ENCODE measurements around the gene KCTD10.

Gene KCTD10

DNA sequence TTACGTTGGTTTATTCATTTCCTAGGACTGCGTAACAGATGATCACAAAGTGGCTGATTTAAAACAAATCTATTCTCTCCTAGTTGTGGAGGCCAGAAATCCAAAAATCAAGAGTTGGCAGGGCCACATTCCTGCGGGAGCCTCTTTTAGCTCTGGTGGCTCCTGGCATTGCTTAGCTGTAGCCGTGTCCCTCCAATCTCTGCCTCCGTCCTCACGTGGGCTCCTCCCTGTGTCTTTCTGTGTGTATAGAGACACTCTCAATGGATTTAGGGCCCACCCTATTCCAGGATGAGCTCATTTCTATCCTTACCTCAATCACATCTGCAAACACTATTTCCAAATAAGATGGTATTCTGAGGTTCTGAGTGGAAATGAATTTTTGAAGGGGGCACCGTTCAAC is 42.5 kb downstream of the KCTD10 start:
- H3K4me3 ChIP-seq (ENCODE audit: low read length, poor library complexity, severe bottlenecking), result no peak overlapping the region
- H3F3A ChIP-seq (ENCODE audit: low read depth), result no peaks in the 10 kb centered on the region
- no peaks in the 10 kb centered on the region for H3K36me3 ChIP-seq (ENCODE audit: insufficient read depth, low read length)
- no peaks in the 10 kb centered on the region for H3K79me2 ChIP-seq (ENCODE audit: insufficient read depth, low read length)
- no peaks in the 10 kb centered on the region for H3K9me3 ChIP-seq (ENCODE audit: insufficient read depth, low read depth, low read length)
- no peak overlapping the region for H3K9ac ChIP-seq (ENCODE audit: low read depth, low read length, poor library complexity, severe bottlenecking)
- H3K4me1 ChIP-seq (ENCODE audit: insufficient read depth, low read length, poor library complexity, severe bottlenecking), result no peaks in the 10 kb centered on the region
- no peaks in the 10 kb centered on the region for H3K9me2 ChIP-seq (replicated peaks; ENCODE audit: low read depth, low read length)
- no peak overlapping the region for H2AFZ ChIP-seq (ENCODE audit: low read length)
- no peaks in the 10 kb centered on the region for H4K20me1 ChIP-seq (ENCODE audit: insufficient read depth, low read length, poor library complexity, severe bottlenecking)
- no peak for TF ChIP-seq CTCF (conservative IDR thresholded peaks at IDR 0.05; ENCODE audit: low read length)
- H3K4me2 ChIP-seq (ENCODE audit: low read depth, low read length, poor library complexity, severe bottlenecking), result no peak overlapping the region
- no peaks in the 10 kb centered on the region for H3K27me3 ChIP-seq (ENCODE audit: insufficient read depth, low read length, poor library complexity, severe bottlenecking)

GRCh38 chr12:109433618-109434017 is 43.5 kb downstream of the KCTD10 start:
- no peaks in the 10 kb centered on the region for H4K20me1 ChIP-seq (ENCODE audit: insufficient read depth, low read length, poor library complexity, severe bottlenecking)
- TF ChIP-seq CTCF (conservative IDR thresholded peaks at IDR 0.05; ENCODE audit: low read length), result peak; percentile 53
- TF ChIP-seq EZH2phosphoT487 (IDR thresholded peaks at IDR 0.05; ENCODE audit: borderline replicate concordance), result no peak
- H3F3A ChIP-seq (ENCODE audit: low read depth), result no peaks in the 10 kb centered on the region
- no peaks in the 10 kb centered on the region for H3K9me2 ChIP-seq (replicated peaks; ENCODE audit: low read depth, low read length)
- no peaks in the 10 kb centered on the region for H3K27me3 ChIP-seq (ENCODE audit: insufficient read depth, low read length, poor library complexity, severe bottlenecking)
- no peaks in the 10 kb centered on the region for H3K9me3 ChIP-seq (ENCODE audit: insufficient read depth, low read depth, low read length)
- no peak overlapping the region for H2AFZ ChIP-seq (ENCODE audit: low read length)
- H3K4me3 ChIP-seq (ENCODE audit: low read length, poor library complexity, severe bottlenecking), result no peak overlapping the region
- no peaks in the 10 kb centered on the region for H3K4me1 ChIP-seq (ENCODE audit: insufficient read depth, low read length, poor library complexity, severe bottlenecking)
- no peaks in the 10 kb centered on the region for H3K36me3 ChIP-seq (ENCODE audit: insufficient read depth, low read length)
- no peaks in the 10 kb centered on the region for H3K79me2 ChIP-seq (ENCODE audit: insufficient read depth, low read length)
- H3K4me2 ChIP-seq (ENCODE audit: low read depth, low read length, poor library complexity, severe bottlenecking), result no peak overlapping the region
- H3K9ac ChIP-seq (ENCODE audit: low read depth, low read length, poor library complexity, severe bottlenecking), result no peak overlapping the region

GRCh38 chr12:109432842-109433304 is 44.2 kb downstream of the KCTD10 start:
- Histone ChIP-seq H3K9me3 (ENCODE audit: insufficient read depth, low read depth, low read length) (no peaks in the 10 kb centered on the region), H3K36me3 (ENCODE audit: insufficient read depth, low read length) (no peaks in the 10 kb centered on the region), H3K27me3 (ENCODE audit: insufficient read depth, low read length, poor library complexity, severe bottlenecking) (no peaks in the 10 kb centered on the region), H3K4me2 (ENCODE audit: low read depth, low read length, poor library complexity, severe bottlenecking) (peak overlapping the region; percentile 14), H2AFZ (ENCODE audit: low read length) (peak overlapping the region; percentile 81; the same call in 1 of the 2 replicates), H3K9me2 (replicated peaks; ENCODE audit: low read depth, low read length) (no peaks in the 10 kb centered on the region), H3K9ac (ENCODE audit: low read depth, low read length, poor library complexity, severe bottlenecking) (no peak overlapping the region), H3K4me3 (ENCODE audit: low read length, poor library complexity, severe bottlenecking) (no peak overlapping the region), H3K79me2 (ENCODE audit: insufficient read depth, low read length) (no peaks in the 10 kb centered on the region), H3K4me1 (ENCODE audit: insufficient read depth, low read length, poor library complexity, severe bottlenecking) (no peaks in the 10 kb centered on the region), H3F3A (ENCODE audit: low read depth) (no peaks in the 10 kb centered on the region), H4K20me1 (ENCODE audit: insufficient read depth, low read length, poor library complexity, severe bottlenecking) (no peaks in the 10 kb centered on the region)
- no peak for TF ChIP-seq EZH2phosphoT487 (IDR thresholded peaks at IDR 0.05; ENCODE audit: borderline replicate concordance)
- TF ChIP-seq CTCF (conservative IDR thresholded peaks at IDR 0.05; ENCODE audit: low read length), result peak; percentile 96
